Activated gamma-delta T cell treated with anti-CD3 and anti-CD28 coated beads, Interleukin-2, amount 50 U/mL, for 16 hours (primary cell): Measurements from ENCODE around the gene OR9A2.

Experiments used
- DNase-seq: peaks from one replicate; pipeline ENCODE4 v3.0.0-alpha.2; 2020; ENCODE audit warnings: low read depth

OR9A2 gene, protein sequence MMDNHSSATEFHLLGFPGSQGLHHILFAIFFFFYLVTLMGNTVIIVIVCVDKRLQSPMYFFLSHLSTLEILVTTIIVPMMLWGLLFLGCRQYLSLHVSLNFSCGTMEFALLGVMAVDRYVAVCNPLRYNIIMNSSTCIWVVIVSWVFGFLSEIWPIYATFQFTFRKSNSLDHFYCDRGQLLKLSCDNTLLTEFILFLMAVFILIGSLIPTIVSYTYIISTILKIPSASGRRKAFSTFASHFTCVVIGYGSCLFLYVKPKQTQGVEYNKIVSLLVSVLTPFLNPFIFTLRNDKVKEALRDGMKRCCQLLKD

DNA sequence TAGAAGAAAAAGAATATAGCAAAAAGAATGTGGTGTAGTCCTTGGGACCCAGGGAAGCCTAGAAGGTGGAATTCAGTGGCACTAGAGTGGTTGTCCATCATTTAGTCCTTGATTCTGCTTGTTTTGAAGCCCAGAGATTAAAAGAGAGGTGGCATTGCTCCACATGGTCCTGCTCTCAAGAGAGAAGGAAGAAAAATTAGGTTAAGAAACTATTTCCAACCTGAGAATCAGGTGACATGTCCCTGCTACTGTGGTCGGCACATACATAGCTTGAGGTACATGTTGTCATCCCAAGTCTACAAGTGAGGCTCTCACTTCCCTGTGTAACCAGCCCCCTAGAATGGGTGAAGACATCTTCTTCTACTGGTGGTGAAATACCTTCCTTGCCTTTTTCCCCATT, at the start of gene OR9A2:
Gene OR9A2, minus strand, starts transcription at position 101 of the 400 bp plus-strand sequence. Its CDS starts 0 bp downstream, at position 101.
- DNase-seq: no peak

DNA sequence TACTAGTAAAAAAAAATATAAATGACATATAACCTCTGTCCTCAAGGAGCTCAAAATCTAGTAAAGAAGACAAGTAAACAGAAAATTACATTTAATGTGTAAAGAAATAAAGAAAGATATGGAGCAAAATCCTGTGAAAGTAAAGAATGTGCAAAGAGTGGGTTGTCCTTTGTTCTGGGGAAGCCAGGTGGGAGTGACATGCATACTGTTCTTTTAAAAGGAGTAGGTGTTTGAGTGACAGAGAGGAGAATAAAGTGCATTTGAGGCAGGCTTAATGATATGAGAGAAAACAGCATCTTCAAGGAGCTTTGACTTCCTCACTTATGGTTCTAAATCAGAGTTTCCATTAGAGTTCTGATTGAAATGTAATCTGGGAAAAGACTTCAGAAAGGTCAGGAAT, 47.2 kb upstream of the OR9A2 start:
- DNase-seq: no peak

DNA sequence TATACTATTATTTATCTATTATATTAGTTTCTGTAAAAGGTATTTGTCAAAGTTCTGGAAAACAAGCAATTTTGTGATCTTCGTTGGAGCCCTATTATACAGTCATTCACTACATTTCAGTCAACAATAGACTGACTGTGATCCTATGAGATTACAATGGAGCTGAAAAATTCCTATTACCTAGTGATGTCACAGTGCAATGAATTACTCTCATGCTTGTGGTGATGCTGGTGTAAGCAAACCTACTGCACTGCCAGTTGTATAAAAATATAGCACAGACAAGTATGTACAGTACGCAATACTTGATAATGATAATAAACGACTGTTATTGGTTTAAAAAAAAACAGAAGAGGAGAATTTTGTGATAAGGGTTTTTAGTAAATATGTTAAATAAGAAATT, 46.6 kb upstream of the OR9A2 start:
- no peak for DNase-seq

DNA sequence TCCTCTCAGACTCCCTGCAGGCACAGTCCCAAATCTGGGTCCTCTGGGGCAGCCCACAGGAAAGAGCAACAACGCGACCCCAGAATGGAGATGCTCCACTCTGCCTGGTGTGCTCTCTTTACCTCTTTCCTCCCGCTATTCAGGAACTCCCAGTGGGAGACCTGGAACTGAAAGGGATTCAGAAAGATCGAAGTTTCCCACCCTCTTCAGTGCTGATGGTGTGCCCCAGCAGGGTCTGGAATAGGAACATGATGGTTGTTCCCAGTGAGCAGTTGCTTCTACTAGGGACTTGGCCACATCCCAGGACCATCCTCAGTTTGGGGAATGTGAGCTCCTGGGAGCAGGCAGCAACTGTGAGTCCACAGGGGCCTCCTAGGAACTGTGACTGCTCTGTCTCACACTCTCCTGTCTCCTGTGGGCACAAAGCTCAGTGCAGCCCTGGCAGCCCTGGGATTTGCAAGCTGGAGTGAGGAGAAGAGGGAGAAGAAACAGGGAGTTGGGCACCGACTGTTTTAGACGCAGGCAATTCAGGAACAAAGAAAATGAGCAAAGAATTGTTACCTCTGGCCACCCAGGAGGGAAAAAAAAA, 43.1 kb upstream of the OR9A2 start:
- no peak for DNase-seq

DNA sequence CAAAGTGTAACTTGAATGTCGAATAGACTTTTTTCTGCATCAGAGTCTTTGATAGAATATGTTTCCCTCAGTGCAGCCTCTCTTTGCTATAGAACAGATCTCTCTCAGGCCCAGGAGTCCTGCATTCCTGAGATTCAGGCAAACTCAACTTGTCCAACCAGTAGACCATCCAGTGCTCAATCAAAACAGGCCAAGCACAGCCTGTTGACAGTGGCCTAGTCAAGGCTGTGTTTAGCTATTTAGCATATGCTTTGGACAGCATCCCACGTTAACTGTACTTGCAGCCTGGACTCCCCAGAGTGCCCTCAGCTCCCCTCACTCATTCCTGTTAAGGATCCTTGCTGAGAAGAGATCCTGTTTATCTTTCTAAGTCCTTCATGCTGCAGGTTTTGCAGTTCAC, 41.5 kb upstream of the OR9A2 start:
- no peak for DNase-seq

DNA sequence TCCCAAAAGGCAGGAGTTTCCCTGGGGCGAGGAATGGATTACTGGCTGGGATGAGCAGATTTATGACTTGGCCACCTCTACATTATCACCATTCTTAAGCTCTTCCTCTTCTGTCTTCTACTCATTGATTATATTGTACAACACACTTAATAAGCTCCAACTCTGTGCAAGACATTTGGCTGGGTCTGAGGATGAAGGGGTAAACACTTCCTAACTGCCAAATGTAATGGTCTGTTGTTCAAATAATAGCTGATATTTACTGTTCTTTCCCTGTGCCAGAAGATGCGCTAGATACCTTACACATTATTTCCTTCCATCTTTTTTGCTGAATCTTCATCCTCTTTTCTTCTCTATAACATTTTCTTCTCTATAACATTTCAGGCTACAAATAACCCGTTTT, 36.8 kb upstream of the OR9A2 start:
- DNase-seq: no peak

DNA sequence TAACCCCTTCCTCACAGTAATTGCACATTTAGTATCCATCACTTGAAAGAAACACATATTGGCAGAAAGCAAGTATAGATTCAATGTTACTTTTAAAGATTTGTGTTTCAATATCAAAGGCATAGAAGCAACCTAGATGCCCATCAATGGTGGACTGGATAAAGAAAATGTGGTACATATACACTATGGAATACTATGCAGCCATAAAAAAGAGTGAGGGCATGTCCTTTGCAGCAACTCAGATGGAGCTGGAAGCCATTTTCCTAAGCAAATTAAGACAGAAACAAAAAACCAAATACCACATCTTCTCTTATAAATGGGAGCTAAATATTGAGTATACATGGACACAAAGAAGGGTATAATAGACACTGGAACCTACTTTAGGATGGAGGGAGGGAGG, 28.8 kb upstream of the OR9A2 start:
- DNase-seq: no peak

DNA sequence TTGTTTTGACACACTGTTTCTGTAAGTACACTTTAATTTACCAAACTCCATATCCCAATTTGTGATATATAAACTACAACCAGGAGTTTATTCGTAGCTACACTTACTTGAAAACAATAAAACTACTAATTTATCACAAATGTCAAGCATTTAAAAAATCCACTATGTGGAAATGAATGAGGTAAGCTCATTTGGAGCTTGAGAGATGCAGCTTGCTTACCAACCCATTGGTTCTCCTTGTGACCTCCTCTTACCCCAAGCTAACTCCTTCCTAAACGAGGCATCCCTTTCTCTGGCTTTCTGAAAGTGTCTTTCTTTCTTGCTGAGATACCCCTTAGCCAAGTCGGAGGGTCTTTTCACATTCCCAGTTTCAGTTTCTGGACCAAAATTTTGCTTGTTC, 27.7 kb upstream of the OR9A2 start:
- no peak for DNase-seq

DNA sequence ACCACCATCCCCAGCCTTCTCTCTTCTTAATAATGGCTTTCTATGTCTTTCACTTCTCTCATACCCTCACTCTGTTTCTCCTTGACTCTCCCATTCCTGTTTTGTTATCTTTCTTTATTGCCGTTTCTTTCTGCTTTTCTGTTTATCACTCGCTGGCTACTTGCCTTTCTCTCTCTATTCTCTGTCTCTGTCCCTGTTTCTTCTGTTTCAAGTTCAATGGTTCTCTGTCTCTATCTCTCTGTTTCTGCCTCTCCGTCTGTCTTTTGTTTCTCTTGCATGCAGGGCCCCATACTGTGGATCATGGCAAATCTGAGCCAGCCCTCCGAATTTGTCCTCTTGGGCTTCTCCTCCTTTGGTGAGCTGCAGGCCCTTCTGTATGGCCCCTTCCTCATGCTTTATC, 25.1 kb upstream of the OR9A2 start, which contains the start of gene OR6V1:
Gene OR6V1, plus strand, starts transcription at position 301 of the 400 bp plus-strand sequence. Its CDS starts 0 bp downstream, at position 301.
- DNase-seq: no peak

DNA sequence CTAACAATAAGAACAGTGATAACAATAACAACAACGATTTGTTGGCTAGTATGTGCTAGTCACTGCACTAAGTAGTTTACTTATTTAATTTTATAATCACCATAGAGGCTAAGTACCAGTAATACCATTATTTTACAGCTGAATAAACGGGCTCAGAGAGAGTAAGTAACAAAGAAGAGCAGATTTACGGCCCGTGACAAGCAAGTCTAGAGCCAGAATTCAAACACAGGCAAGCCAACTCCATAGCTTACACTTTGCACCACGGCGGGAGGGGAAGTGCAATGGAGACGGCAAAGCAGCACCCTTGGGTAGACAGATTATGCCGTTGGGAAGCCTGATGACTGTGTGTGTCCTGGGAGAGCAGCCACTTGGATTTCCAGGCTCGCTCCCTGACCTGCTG, 24.0 kb upstream of the OR9A2 start:
- no peak for DNase-seq

DNA sequence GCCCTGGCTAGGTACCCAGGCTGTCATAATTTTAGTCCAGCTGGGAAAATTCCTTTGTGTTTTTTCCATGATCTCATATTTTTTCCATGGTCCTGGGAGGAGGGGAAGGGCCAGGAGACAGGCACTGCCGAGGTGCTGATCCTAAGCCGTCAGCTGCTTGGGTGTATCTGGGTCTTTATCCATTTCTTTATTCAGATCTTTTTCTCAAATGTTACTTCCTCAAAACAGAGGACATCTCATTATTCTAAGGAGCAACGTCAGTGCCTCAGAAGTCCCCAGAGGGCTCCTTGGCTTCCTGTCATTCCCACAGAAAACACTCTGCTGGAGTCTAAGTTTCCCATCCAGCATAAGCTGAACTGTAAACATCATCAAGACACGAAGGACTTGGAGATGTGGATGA, 22.4 kb upstream of the OR9A2 start:
- no peak for DNase-seq

DNA sequence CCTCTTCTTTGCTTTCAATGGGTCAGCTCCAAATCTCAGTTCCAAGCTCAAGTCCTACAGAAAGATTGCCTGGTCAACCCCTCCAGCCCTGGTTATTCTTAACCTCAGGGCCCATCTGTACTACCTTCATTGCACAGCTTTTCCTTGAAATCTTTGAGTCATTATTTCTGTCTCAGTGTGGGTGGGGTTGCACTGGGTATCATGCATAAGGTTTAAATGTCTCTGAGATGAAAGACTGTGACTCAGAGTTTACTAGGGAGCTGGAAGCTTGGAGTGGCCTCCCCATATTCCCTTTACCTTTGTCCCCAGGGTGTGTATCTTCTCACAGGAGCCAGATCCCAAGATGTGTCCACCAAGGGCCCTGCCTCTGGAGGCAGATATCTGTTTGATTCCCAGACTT, 21.9 kb upstream of the OR9A2 start:
- no peak for DNase-seq

DNA sequence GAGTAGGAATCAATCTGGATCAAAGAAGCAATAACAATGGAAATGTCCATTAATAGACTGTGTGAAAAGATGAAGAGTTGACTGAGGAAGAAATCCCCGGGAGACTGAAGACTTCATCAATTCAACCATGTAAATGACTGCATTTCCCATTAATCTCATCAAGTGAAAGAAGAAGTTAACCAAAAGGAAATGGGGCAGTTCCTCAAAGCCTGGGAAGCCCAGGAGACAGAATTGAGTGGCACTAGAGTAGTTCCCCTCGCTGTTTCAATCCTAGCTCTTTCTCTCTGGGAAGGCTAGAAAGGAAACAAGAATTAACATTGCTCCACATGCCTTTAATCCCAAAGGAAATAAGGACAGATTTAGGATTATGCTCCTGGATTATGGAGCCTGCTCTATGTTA, 20.4 kb upstream of the OR9A2 start:
- no peak for DNase-seq

DNA sequence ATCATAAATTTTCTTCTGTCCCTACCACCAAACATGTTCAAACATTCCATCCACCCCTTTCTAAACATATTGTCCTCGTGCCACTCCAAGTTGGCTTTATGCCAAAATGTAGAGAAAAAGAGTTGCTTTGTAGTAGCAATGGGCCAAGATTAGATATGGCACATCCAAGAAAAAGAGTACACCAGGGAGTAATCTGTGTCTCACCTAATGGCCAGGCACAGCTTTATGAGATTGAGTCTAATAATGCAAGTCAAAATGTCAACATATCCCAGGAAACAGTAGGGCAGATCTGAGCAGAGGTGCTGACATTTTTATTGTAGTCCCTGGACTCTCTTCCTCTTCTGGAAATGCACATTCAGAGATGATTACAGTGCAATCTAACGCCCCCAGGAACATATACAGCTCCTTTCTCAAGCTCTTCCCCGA, 19.5 kb upstream of the OR9A2 start:
- DNase-seq: no peak

DNA sequence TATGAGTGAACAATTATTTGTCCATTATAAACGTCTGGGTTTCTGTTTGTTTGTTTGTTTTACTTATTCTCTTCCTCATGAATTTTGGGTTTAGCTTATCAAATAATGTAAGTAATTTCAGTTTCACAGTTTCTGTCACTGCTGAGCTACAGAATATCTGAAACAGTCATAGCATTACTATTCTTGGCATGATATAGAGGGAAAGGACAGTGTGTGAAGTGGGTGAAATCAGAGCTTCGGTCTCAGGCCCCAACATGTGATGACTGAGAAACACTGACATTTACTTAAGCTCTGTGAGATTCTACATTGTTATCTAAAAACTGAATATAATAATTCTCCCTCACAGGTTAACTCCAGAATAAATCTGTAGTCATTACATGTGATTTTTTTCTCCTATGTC, 16.5 kb upstream of the OR9A2 start:
- DNase-seq: no peak

DNA sequence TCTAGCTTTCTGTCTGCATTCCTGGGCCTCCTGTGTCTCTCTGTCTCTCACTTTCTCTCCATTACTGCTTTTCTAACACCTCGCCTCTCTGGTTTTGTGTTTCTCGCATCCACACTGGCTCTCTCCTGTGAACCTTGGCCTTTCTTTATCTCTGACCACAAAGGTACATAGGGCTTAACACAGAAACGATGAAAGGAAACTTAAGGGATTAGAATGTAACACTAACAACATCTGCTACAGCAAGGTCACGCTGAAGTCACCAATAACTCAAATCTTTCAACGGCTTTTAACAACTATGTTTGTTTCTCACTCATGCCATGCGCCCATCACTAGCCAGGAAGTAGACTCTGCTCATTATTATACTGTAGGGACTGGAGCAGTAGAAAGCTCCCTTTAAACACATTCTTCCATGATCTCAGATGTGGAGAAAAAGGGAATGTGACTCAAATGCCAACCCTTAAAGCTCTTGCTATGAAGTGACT, 15.9 kb upstream of the OR9A2 start:
- DNase-seq: no peak

DNA sequence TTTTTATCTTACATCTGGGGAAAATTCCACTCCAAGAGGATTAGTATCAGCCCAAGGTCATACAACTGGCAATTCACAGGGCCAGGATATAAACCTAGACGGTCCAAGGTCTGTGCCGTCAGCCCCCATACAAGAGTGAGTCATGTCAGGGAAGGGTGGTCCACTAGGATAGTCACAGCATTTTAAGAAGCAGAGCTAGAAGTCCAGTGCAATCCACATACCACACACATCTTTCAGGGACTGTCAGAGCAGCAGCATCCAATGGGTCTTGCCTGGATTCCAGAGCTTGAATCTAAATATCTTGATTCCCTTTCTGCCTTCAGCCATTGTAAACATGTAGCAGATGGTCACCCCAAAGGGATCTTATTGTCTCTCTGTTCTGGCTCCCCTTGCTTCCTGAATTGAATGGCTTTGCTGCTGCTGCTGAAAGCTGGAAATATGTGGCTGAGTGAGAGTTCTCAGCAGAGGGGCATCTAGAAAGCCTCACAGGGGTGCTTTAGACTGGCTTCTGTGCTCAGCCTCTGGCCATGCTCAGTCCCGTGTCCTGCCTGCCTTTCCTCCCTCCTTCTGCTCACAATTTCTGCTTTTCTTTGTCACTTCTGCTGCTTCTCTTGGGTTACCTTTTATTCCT, 15.3 kb upstream of the OR9A2 start:
- no peak for DNase-seq

DNA sequence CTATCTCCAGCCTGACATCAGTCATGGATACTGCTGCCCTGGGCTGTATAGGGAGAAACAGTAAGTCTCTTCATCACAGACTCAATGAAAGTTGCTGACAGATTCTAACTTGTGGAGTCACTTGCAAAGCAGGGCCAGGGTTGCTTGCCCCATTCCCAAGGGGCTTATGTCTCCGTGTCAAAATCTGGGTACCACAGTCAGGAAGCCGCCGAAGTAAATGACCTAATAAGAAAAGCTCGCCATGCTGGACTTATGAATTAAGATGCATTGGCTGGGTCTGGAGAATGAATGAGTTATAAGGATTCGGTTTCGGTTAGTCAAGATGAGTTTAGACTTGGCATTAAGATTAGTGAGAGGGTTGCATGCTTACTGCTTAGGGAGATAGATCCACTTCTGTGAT, 14.4 kb upstream of the OR9A2 start:
- no peak for DNase-seq

DNA sequence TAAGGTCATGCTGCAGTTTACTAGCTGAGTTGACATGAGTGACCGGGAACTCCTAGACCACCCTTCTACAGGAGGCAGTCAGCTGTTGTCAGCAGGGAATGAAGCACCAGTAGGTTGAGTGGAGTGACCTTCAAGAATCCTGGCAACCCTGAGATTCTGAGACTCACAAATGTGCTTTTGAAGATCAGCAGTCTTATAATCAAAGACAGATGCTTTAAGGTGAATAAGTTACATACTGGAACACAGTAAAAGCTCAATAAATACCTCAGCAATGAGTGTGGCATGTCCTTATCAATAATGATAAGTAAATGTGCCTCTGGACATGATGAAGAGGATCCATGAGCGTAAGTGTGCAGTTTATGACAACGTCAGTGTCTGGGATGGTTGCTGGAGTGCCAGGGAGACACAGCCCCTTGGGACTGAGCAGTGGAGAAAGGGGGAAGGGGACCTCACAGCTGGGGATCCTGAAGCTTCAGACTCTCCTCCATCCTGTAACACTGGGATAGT, 13.3 kb upstream of the OR9A2 start:
- no peak for DNase-seq

DNA sequence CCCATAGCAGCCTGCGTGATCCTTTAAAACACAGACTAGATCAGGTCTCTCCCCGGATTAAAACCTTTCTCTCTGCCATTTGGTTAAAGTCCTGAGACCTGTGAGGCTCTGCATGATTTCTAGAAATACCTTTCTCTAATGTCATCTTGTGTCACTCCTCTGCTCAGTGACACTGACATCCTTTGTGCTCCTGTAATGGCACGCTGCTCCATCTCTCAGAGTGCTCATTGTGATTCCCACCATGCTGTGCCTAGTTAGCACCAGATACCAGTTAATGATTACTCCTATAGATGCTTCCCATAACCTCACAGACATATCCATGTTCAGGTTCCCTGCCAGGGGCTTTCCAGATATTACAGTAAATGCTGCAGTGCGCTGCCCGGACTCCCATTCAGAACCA, 11.7 kb upstream of the OR9A2 start:
- DNase-seq: no peak

DNA sequence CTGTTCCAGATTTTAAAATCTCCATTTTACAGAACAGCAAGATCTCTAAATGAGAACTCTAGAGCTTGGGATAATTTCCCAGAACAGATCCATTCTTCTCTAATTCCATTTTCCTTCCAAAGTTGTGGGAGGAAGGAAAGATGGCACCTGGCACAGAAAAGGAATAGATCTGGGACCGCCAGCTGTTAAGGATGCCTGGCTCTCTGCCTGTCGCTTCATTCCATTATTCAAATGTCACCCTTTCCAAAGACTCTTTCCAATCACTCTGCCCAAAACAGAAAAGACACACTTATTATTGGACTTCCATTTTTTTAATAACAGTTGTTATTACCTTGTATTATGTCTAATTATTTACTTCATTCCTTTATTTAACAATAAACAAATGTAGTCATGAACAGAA, 751 bp upstream of the OR9A2 start:
- no peak for DNase-seq

DNA sequence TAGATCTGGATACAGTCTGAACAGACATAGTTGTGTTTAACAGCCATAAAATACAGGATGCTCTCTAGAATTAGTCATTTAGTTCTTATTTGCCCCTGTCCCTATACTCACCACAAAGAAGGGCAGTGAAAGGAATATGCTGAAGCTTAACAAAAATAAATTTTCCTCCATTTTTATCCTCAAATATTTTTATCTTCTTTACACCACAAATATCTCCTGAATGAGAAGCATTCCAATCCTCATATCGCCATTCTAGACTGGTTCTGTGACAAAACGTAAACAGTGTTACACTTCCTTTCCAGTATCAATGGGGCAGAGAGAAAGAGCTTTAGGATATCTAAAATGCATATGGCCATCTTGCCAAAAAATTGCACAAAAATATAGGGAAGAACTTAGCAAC, 1.6 kb downstream of the OR9A2 start:
- no peak for DNase-seq

DNA sequence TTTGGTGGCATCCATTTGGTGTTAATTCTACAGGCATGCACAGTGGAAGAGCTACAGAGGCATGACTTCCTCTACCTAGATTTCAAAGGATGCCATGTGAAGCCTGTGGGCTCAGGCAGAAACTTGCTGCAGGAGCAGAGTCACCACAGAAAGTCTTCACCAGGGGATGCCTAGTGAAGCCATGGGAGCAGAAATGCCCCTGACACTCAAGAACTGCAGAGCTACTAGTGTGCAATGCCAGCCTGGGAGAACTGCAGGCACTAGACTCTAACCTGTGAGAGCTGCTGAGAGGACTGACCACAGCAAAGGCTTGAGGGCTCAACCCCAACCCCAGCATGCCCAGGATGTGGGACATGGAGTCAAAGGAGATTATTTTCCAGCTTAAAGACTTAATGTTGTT, 3.9 kb downstream of the OR9A2 start:
- no peak for DNase-seq
